Measurements from ENCODE around the gene BABAM2.

- TF ChIP-seq CTCF (IDR thresholded peaks at IDR 0.05) (no peak), POLR2A (IDR thresholded peaks at IDR 0.05) (no peak), POLR2AphosphoS5 (IDR thresholded peaks at IDR 0.05) (no peak)
Measured at GRCh38 chr2:28310107-28310506, 419.6 kb downstream of the BABAM2 start.

Data from sigmoid colon (tissue), 4 donors.